ENCODE results near the gene ETS1. TPM values are rescaled to one million over a fixed set of nuclear protein-coding genes. Genes with fewer than 3 reads are reported as not detected.

ETS1 gene
- total RNA-seq, 1 experiment from 2014 or later = 1.1 TPM

DNA sequence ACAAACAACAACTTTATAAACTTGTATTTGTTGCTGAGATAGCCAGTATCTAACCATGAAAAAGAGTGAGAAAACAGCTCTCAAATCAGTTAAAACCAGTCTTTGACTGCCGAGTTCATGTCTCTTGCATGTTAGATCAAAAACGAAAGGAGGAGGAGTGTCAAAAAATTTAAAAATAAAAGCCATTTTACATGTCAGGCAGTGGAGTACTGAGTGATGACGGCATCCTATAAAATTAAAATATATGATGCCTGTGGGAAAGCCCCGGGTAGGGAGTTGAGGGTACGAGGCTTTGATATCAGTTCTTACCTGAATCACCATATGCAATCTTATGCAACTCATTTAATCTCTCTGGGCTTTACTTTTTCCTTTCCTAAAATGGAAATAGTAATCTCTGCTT is 117.3 kb downstream of the ETS1 start:
- no peak for DNase-seq
- Mint-ChIP-seq H3K36me3 (ENCODE audit: insufficient read depth, unreplicated experiment) (no peaks in the 10 kb centered on the region), H3K9me3 (ENCODE audit: unreplicated experiment) (no peaks in the 10 kb centered on the region), H3K4me1 (ENCODE audit: low read depth, unreplicated experiment) (peaks cover 19% of the 10 kb centered on the region), H3K4me3 (ENCODE audit: unreplicated experiment) (no peak overlapping the region), H3K27me3 (ENCODE audit: insufficient read depth, unreplicated experiment) (no peaks in the 10 kb centered on the region), H3K27ac (ENCODE audit: unreplicated experiment) (no peak overlapping the region)
- ChIA-PET CTCF (no interaction called here), POLR2A (no interaction called here)
- Histone ChIP-seq H3K9me3 (no peaks in the 10 kb centered on the region), H3K4me1 (peaks cover 12% of the 10 kb centered on the region), H3K36me3 (ENCODE audit: control insufficient read depth, insufficient read depth, low read length) (no peaks in the 10 kb centered on the region), H3K4me3 (ENCODE audit: low read depth, low read length) (no peak overlapping the region), H3K27me3 (replicated peaks; ENCODE audit: control insufficient read depth, insufficient read depth, low read length) (no peaks in the 10 kb centered on the region)
- TF ChIP-seq, protein P1, sequence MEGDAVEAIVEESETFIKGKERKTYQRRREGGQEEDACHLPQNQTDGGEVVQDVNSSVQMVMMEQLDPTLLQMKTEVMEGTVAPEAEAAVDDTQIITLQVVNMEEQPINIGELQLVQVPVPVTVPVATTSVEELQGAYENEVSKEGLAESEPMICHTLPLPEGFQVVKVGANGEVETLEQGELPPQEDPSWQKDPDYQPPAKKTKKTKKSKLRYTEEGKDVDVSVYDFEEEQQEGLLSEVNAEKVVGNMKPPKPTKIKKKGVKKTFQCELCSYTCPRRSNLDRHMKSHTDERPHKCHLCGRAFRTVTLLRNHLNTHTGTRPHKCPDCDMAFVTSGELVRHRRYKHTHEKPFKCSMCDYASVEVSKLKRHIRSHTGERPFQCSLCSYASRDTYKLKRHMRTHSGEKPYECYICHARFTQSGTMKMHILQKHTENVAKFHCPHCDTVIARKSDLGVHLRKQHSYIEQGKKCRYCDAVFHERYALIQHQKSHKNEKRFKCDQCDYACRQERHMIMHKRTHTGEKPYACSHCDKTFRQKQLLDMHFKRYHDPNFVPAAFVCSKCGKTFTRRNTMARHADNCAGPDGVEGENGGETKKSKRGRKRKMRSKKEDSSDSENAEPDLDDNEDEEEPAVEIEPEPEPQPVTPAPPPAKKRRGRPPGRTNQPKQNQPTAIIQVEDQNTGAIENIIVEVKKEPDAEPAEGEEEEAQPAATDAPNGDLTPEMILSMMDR (IDR thresholded peaks at IDR 0.05; ENCODE audit: insufficient read depth in 1 of 2, low read depth in 1 of 2, low read length in 1 of 2, severe bottlenecking in 1 of 2, unreplicated experiment in 1 of 2) = no peak
- intact Hi-C loops (cut with micrococcal nuclease; ENCODE audit: unreplicated experiment) = no loop called here
- no TSS peak for BruUV-seq (replicated peaks)

DNA sequence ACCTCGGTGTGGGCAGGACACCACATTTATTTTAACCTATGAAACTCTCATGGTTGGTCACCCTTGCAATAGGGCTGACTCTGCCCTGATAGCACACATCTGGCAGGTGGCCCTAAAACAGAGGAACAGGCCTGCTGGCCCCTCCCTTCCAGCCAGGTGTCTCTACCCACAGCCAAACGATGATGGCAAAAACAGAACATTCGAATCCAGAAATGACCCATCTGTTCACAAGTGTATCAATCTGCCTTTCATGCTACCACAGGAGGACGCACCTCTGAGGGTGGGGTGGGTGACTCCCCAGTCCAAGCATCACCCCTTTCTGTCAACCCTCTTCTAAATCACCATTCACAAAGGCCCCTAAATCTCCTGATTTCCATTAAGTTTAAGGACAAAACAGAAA is 118.1 kb downstream of the ETS1 start:
- H3K27me3 ChIP-seq (replicated peaks; ENCODE audit: control insufficient read depth, insufficient read depth, low read length) = no peaks in the 10 kb centered on the region
- ChIA-PET POLR2A (no interaction called here), CTCF (no interaction called here)
- H3K9me3 Mint-ChIP-seq (ENCODE audit: unreplicated experiment) = no peaks in the 10 kb centered on the region
- no peak overlapping the region for H3K4me3 ChIP-seq (ENCODE audit: low read depth, low read length)
- peaks cover 12% of the 10 kb centered on the region for H3K4me1 ChIP-seq
- TF ChIP-seq, protein P1 (IDR thresholded peaks at IDR 0.05; ENCODE audit: insufficient read depth in 1 of 2, low read depth in 1 of 2, low read length in 1 of 2, severe bottlenecking in 1 of 2, unreplicated experiment in 1 of 2) = no peak
- no peaks in the 10 kb centered on the region for H3K27me3 Mint-ChIP-seq (ENCODE audit: insufficient read depth, unreplicated experiment)
- intact Hi-C loops (cut with micrococcal nuclease; ENCODE audit: unreplicated experiment) = no loop called here
- BruUV-seq (replicated peaks) = no TSS peak
- DNase-seq = no peak
- no peak overlapping the region for H3K4me3 Mint-ChIP-seq (ENCODE audit: unreplicated experiment)
- no peak overlapping the region for H3K27ac Mint-ChIP-seq (ENCODE audit: unreplicated experiment)
- H3K4me1 Mint-ChIP-seq (ENCODE audit: low read depth, unreplicated experiment) = peaks cover 19% of the 10 kb centered on the region
- no peaks in the 10 kb centered on the region for H3K9me3 ChIP-seq
- H3K36me3 ChIP-seq (ENCODE audit: control insufficient read depth, insufficient read depth, low read length) = no peaks in the 10 kb centered on the region
- H3K36me3 Mint-ChIP-seq (ENCODE audit: insufficient read depth, unreplicated experiment) = no peaks in the 10 kb centered on the region

GRCh38 chr11:128468111-128468510 is 119.2 kb downstream of the ETS1 start:
- no peaks in the 10 kb centered on the region for H3K36me3 Mint-ChIP-seq (ENCODE audit: insufficient read depth, unreplicated experiment)
- H3K36me3 ChIP-seq (ENCODE audit: control insufficient read depth, insufficient read depth, low read length) = no peaks in the 10 kb centered on the region
- H3K4me1 Mint-ChIP-seq (ENCODE audit: low read depth, unreplicated experiment) = peaks cover 19% of the 10 kb centered on the region
- no peaks in the 10 kb centered on the region for H3K27me3 ChIP-seq (replicated peaks; ENCODE audit: control insufficient read depth, insufficient read depth, low read length)
- H3K27me3 Mint-ChIP-seq (ENCODE audit: insufficient read depth, unreplicated experiment) = no peaks in the 10 kb centered on the region
- H3K4me1 ChIP-seq = peaks cover 12% of the 10 kb centered on the region
- H3K27ac Mint-ChIP-seq (ENCODE audit: unreplicated experiment) = no peak overlapping the region
- H3K4me3 Mint-ChIP-seq (ENCODE audit: unreplicated experiment) = no peak overlapping the region
- no peak overlapping the region for H3K4me3 ChIP-seq (ENCODE audit: low read depth, low read length)
- DNase-seq = no peak
- ChIA-PET POLR2A (no interaction called here), CTCF (no interaction called here)
- H3K9me3 Mint-ChIP-seq (ENCODE audit: unreplicated experiment) = no peaks in the 10 kb centered on the region
- intact Hi-C loops (cut with micrococcal nuclease; ENCODE audit: unreplicated experiment) = no loop called here
- BruUV-seq (replicated peaks) = no TSS peak
- TF ChIP-seq, protein P1 (IDR thresholded peaks at IDR 0.05; ENCODE audit: insufficient read depth in 1 of 2, low read depth in 1 of 2, low read length in 1 of 2, severe bottlenecking in 1 of 2, unreplicated experiment in 1 of 2) = no peak
- no peaks in the 10 kb centered on the region for H3K9me3 ChIP-seq

Data from Caco-2 (cell line).